Hindlimb muscle (tissue), 1 donor: ENCODE results near the gene ZNF169. TPM values are rescaled to one million over a fixed set of nuclear protein-coding genes. Genes with fewer than 3 reads are reported as not detected.
"Not testable (repeated sequence)": the region's sequence is repeated elsewhere in the genome, so short reads cannot be mapped to it uniquely, and the experiment has no call there.

Experiments
- DNase-seq: peaks from one replicate; pipeline ENCODE4 v3.0.0-alpha.2; 2013
- polyA plus RNA-seq: library from polyadenylated mRNA; unstranded; fragments of 120-200 nt; gene quantifications from one replicate; pipeline ENCODE4 v1.2.1, GENCODE V29; 2013; ENCODE audit not compliant: insufficient read length

Gene ZNF169
- polyA plus RNA-seq, 1 donor = 4.3 TPM

GRCh38 chr9:94348754-94349153 is 89.7 kb downstream of the ZNF169 start:
- not testable (repeated sequence) for DNase-seq

Other genes starting within 250 kb of the ZNF169 start
- gene PTPDC1, start 174.8 kb upstream of the ZNF169 start, polyA plus RNA-seq = 7.2 TPM
- not detected for gene NUTM2F, start 69.3 kb downstream of the ZNF169 start, polyA plus RNA-seq